Left ventricle myocardium inferior (tissue), 1 donor: ENCODE measurements around the gene GFM2. TPM values are rescaled to one million over a fixed set of nuclear protein-coding genes. Genes with fewer than 3 reads are reported as not detected.
A peak's percentile ranks its signal among the peaks of the same experiment; 100 is the strongest.

ENCODE experiments used
- DNase-seq: peaks from one replicate; pipeline ENCODE4 v3.0.0-alpha.2; 2020
- H3K27ac ChIP-seq: fragments of 200-600 bp; replicated peaks from 2 replicates; pipeline ENCODE4 v1.8.0; 2021
- H3K27me3 ChIP-seq: fragments of 200-600 bp; 2 replicates; pipeline ENCODE4 v1.8.0; 2021; ENCODE audit warnings: low read depth
- H3K36me3 ChIP-seq: fragments of 200-600 bp; 2 replicates; pipeline ENCODE4 v1.8.0; 2021
- H3K4me1 ChIP-seq: fragments of 200-600 bp; 2 replicates; pipeline ENCODE4 v1.8.0; 2021
- H3K4me3 ChIP-seq: fragments of 200-600 bp; 2 replicates; pipeline ENCODE4 v1.8.0; 2021; ENCODE audit warnings: mild to moderate bottlenecking, moderate library complexity
- H3K9me3 ChIP-seq: fragments of 200-600 bp; replicated peaks from 2 replicates; pipeline ENCODE4 v1.8.0; 2021
- CTCF ChIP-seq: fragments of 200-600 bp; IDR thresholded peaks from 2 replicates; pipeline ENCODE4 v1.8.0; 2021; ENCODE audit warnings: antibody characterized with exemption, mild to moderate bottlenecking, borderline replicate concordance
- intact Hi-C: fragments of 100-400 bp; cut with micrococcal nuclease; formaldehyde crosslinking; loops from one replicate; pipeline ENCODE4 v1.11.0; 2022
- total RNA-seq: library from RNA; stranded (reverse); fragmentation: NEBNext Ultra II Directional; extraction: Animal tissue kit (Norgen Biotek cat#: 25700); gene quantifications from one replicate; pipeline ENCODE4 v1.2.1, GENCODE V29; 2021
- donor health status: DM: no; HTN: yes; CAD: no; lungs with severe emphysema.

The GFM2 gene
- total RNA-seq, 1 donor from 2014 or later: 47.3 TPM

GRCh38 chr5:74767579-74767913 lies 629 bp upstream of the GFM2 start:
- Histone ChIP-seq H3K27ac (peak overlapping the region; percentile 84), H3K27me3 (no peaks in the 10 kb centered on the region), H3K4me3 (peak overlapping the region; percentile 90), H3K4me1 (peaks cover 50% of the 10 kb centered on the region), H3K36me3 (peaks cover 47% of the 10 kb centered on the region), H3K9me3 (no peaks in the 10 kb centered on the region)
- DNase-seq: no peak
- intact Hi-C loops: no loop called here
- no peak for TF ChIP-seq CTCF

- H3K4me1 ChIP-seq: peaks cover 50% of the 10 kb centered on the region
- peak overlapping the region; percentile 90 for H3K4me3 ChIP-seq
- no peaks in the 10 kb centered on the region for H3K27me3 ChIP-seq
- peaks cover 43% of the 10 kb centered on the region for H3K36me3 ChIP-seq
- H3K27ac ChIP-seq: peak overlapping the region; percentile 84
- no peaks in the 10 kb centered on the region for H3K9me3 ChIP-seq
- DNase-seq: no peak
- intact Hi-C loops: no loop called here
- TF ChIP-seq CTCF: peak; percentile 58
Measured at GRCh38 chr5:74766418-74766848, 484 bp downstream of the GFM2 start.

- peaks cover 55% of the 10 kb centered on the region for H3K4me1 ChIP-seq
- no peak for DNase-seq
- no peak for TF ChIP-seq CTCF
- peaks cover 43% of the 10 kb centered on the region for H3K36me3 ChIP-seq
- H3K9me3 ChIP-seq: no peaks in the 10 kb centered on the region
- peak overlapping the region; percentile 84 for H3K27ac ChIP-seq
- H3K27me3 ChIP-seq: no peaks in the 10 kb centered on the region
- intact Hi-C loops: no loop called here
- peak overlapping the region; percentile 90 for H3K4me3 ChIP-seq
Measured at GRCh38 chr5:74765929-74766328, 988 bp downstream of the GFM2 start.

- H3K27me3 ChIP-seq: no peaks in the 10 kb centered on the region
- peaks cover 43% of the 10 kb centered on the region for H3K36me3 ChIP-seq
- peak overlapping the region; percentile 90 for H3K4me3 ChIP-seq
- intact Hi-C loops: no loop called here
- no peak overlapping the region for H3K27ac ChIP-seq
- no peak for DNase-seq
- no peaks in the 10 kb centered on the region for H3K9me3 ChIP-seq
- TF ChIP-seq CTCF: no peak
- peaks cover 62% of the 10 kb centered on the region for H3K4me1 ChIP-seq
Measured at GRCh38 chr5:74765201-74765600, 1.7 kb downstream of the GFM2 start.

- Histone ChIP-seq H3K36me3 (peaks cover 45% of the 10 kb centered on the region), H3K27ac (no peak overlapping the region), H3K4me1 (peaks cover 62% of the 10 kb centered on the region), H3K4me3 (no peak overlapping the region), H3K9me3 (no peaks in the 10 kb centered on the region), H3K27me3 (no peaks in the 10 kb centered on the region)
- intact Hi-C loops: no loop called here
- no peak for DNase-seq
- TF ChIP-seq CTCF: no peak
Measured at GRCh38 chr5:74763504-74763903, 3.4 kb downstream of the GFM2 start.

- no peak overlapping the region for H3K27ac ChIP-seq
- H3K4me3 ChIP-seq: no peak overlapping the region
- H3K36me3 ChIP-seq: peaks cover 54% of the 10 kb centered on the region
- H3K27me3 ChIP-seq: no peaks in the 10 kb centered on the region
- H3K4me1 ChIP-seq: peaks cover 53% of the 10 kb centered on the region
- no peaks in the 10 kb centered on the region for H3K9me3 ChIP-seq
- intact Hi-C loops: no loop called here
- no peak for DNase-seq
- no peak for TF ChIP-seq CTCF
Measured at GRCh38 chr5:74762599-74762998, 4.3 kb downstream of the GFM2 start.
